Measurements from ENCODE around the gene GTF2F2. TPM values are rescaled to one million over a fixed set of nuclear protein-coding genes. Genes with fewer than 3 reads are reported as not detected.

The GTF2F2 gene
- polyA plus RNA-seq, 1 donor (not counting 4 experiments of a cell fraction or from before 2014, with no cell fraction given), result 55.5 TPM

GRCh38 chr13:45198924-45199323, 78.6 kb downstream of the GTF2F2 start:
- H3K79me2 ChIP-seq (ENCODE audit: control insufficient read depth, insufficient read depth, low read length), result peaks cover 48% of the 10 kb centered on the region
- TF ChIP-seq EZH2 (IDR thresholded peaks at IDR 0.05; ENCODE audit: low read length), result no peak
- no peak for TF ChIP-seq CTCF (optimal IDR thresholded peaks at IDR 0.05 in 1 of 3, IDR thresholded peaks at IDR 0.05 in 1 of 3, conservative IDR thresholded peaks at IDR 0.05 in 1 of 3; ENCODE audit: extremely low read depth in 1 of 3, insufficient read depth in 2 of 3, low read length in 3 of 3)
- H3K27me3 ChIP-seq (ENCODE audit: control insufficient read depth, extremely low read depth, insufficient read depth, low read length), result no peaks in the 10 kb centered on the region
- dilution Hi-C loops (cut with MboI; ENCODE audit: extremely low pct_ligation_motif_present, low sequenced_read_pairs), result no loop called here
- peaks cover 3 to 5% of the 10 kb centered on the region in 2 experiments for H3K36me3 ChIP-seq (ENCODE audit: control insufficient read depth in 2 of 2, extremely low read depth in 1 of 2, insufficient read depth in 2 of 2, low read length in 2 of 2)
- H3K4me1 ChIP-seq (ENCODE audit: control insufficient read depth, extremely low read depth, insufficient read depth, low read length), result peaks cover 48% of the 10 kb centered on the region
- H2AFZ ChIP-seq (ENCODE audit: control insufficient read depth, low read length), result no peak overlapping the region
- no peak overlapping the region for H3K9ac ChIP-seq (ENCODE audit: control insufficient read depth, extremely low read depth, insufficient read depth, low read length)
- peak; percentile 67 for FAIRE-seq
- no peak overlapping the region for H3K4me3 ChIP-seq (ENCODE audit: control insufficient read depth in 2 of 3, extremely low read depth in 1 of 3, insufficient read depth in 2 of 3, low read depth in 1 of 3, low read length in 3 of 3)
- no peaks in the 10 kb centered on the region for H3K9me1 ChIP-seq (ENCODE audit: control insufficient read depth, extremely low read depth, insufficient read depth, low read length)
- no peak overlapping the region for H3K27ac ChIP-seq (ENCODE audit: control insufficient read depth, insufficient read depth, low read length)
- no peak overlapping the region for H3K4me2 ChIP-seq (ENCODE audit: control insufficient read depth, extremely low read depth, insufficient read depth, low read depth, low read length)
- no peak for DNase-seq (ENCODE audit: low read depth, low spot score)
- H4K20me1 ChIP-seq (ENCODE audit: control insufficient read depth, extremely low read depth, insufficient read depth, low read length), result no peaks in the 10 kb centered on the region
- no peaks in the 10 kb centered on the region for H3K9me3 ChIP-seq (ENCODE audit: control insufficient read depth, low read depth, low read length)

- no peaks in the 10 kb centered on the region for H3K9me3 ChIP-seq (ENCODE audit: control insufficient read depth, low read depth, low read length)
- H3K4me3 ChIP-seq (ENCODE audit: control insufficient read depth in 2 of 3, extremely low read depth in 1 of 3, insufficient read depth in 2 of 3, low read depth in 1 of 3, low read length in 3 of 3), result no peak overlapping the region
- H3K27me3 ChIP-seq (ENCODE audit: control insufficient read depth, extremely low read depth, insufficient read depth, low read length), result no peaks in the 10 kb centered on the region
- dilution Hi-C loops (cut with MboI; ENCODE audit: extremely low pct_ligation_motif_present, low sequenced_read_pairs), result no loop called here
- peaks cover 51% of the 10 kb centered on the region for H3K4me1 ChIP-seq (ENCODE audit: control insufficient read depth, extremely low read depth, insufficient read depth, low read length)
- H2AFZ ChIP-seq (ENCODE audit: control insufficient read depth, low read length), result no peak overlapping the region
- H3K36me3 ChIP-seq (ENCODE audit: control insufficient read depth in 2 of 2, extremely low read depth in 1 of 2, insufficient read depth in 2 of 2, low read length in 2 of 2), result peaks cover 2 to 5% of the 10 kb centered on the region in 2 experiments
- FAIRE-seq, result peak; percentile 60
- TF ChIP-seq CTCF (optimal IDR thresholded peaks at IDR 0.05 in 1 of 3, IDR thresholded peaks at IDR 0.05 in 1 of 3, conservative IDR thresholded peaks at IDR 0.05 in 1 of 3; ENCODE audit: extremely low read depth in 1 of 3, insufficient read depth in 2 of 3, low read length in 3 of 3), result no peak
- TF ChIP-seq EZH2 (IDR thresholded peaks at IDR 0.05; ENCODE audit: low read length), result no peak
- H3K9ac ChIP-seq (ENCODE audit: control insufficient read depth, extremely low read depth, insufficient read depth, low read length), result no peak overlapping the region
- H3K9me1 ChIP-seq (ENCODE audit: control insufficient read depth, extremely low read depth, insufficient read depth, low read length), result no peaks in the 10 kb centered on the region
- H3K27ac ChIP-seq (ENCODE audit: control insufficient read depth, insufficient read depth, low read length), result no peak overlapping the region
- peaks cover 44% of the 10 kb centered on the region for H3K79me2 ChIP-seq (ENCODE audit: control insufficient read depth, insufficient read depth, low read length)
- no peak for DNase-seq (ENCODE audit: low read depth, low spot score)
- peak overlapping the region; percentile 23 for H3K4me2 ChIP-seq (ENCODE audit: control insufficient read depth, extremely low read depth, insufficient read depth, low read depth, low read length)
- no peaks in the 10 kb centered on the region for H4K20me1 ChIP-seq (ENCODE audit: control insufficient read depth, extremely low read depth, insufficient read depth, low read length)
Measured at GRCh38 chr13:45199711-45200110, 79.4 kb downstream of the GTF2F2 start.
